K562 (cell line): ENCODE results near the gene ATP5F1D. TPM values are rescaled to one million over a fixed set of nuclear protein-coding genes. Genes with fewer than 3 reads are reported as not detected.

ENCODE experiments used
- ETV5 ChIP-seq: sonication (generic); formaldehyde crosslinking; IDR thresholded peaks from 2 replicates; pipeline ENCODE4 v1.4.0; 2020; ENCODE audit warnings: low read depth, mild to moderate bottlenecking, missing genetic modification reagents
- EWSR1 ChIP-seq: fragments of 450-650 bp; IDR thresholded peaks from 2 replicates; pipeline ENCODE4 v1.6.1; 2018; ENCODE audit warnings: borderline replicate concordance, mild to moderate bottlenecking, low read depth, moderate library complexity; ENCODE audit not compliant: partially characterized antibody
- GTF2F1 ChIP-seq: IDR thresholded peaks from 2 replicates; pipeline ENCODE4 v1.6.1; 2011; ENCODE audit warnings: low read depth, low read length, improper control_type of control experiment
- HDAC8 ChIP-seq: fragments of 450-650 bp; IDR thresholded peaks from 2 replicates; pipeline ENCODE4 v1.6.1; 2016; ENCODE audit warnings: mild to moderate bottlenecking, missing genetic modification characterization, moderate library complexity, missing compliant biosample characterization
- HMG20A ChIP-seq: fragments of 450-650 bp; formaldehyde crosslinking; conservative IDR thresholded peaks from 2 replicates; pipeline ENCODE4 v1.4.0; 2020; ENCODE audit warnings: mild to moderate bottlenecking, mixed read lengths
- MAFF ChIP-seq: IDR thresholded peaks from 2 replicates; pipeline ENCODE4 v1.6.1; 2012; ENCODE audit warnings: low read length, improper control_type of control experiment
- MEIS2 ChIP-seq: fragments of 450-650 bp; IDR thresholded peaks from 2 replicates; pipeline ENCODE4 v1.6.1; 2014; ENCODE audit warnings: mild to moderate bottlenecking; ENCODE audit not compliant: partially characterized antibody
- NR2C1 ChIP-seq, 2 experiments: fragments of 450-650 bp; IDR thresholded peaks; 2 replicates each; pipeline ENCODE4 v1.6.1; 2017; ENCODE audit warnings: mild to moderate bottlenecking in 2 of 2, antibody characterized with exemption in 1 of 2, inconsistent platforms in 1 of 2, missing compliant biosample characterization in 1 of 2, missing genetic modification characterization in 1 of 2
- RBBP5 ChIP-seq: fragments of 200-600 bp; sonication (generic); IDR thresholded peaks from 2 replicates; pipeline ENCODE4 v1.6.1; 2012; ENCODE audit warnings: borderline replicate concordance, mild to moderate bottlenecking, low read length, control low read depth, inconsistent platforms; ENCODE audit not compliant: insufficient read depth, poor library complexity, severe bottlenecking
- SREBF1 ChIP-seq: fragments of 150-350 bp; IDR thresholded peaks from 2 replicates; pipeline ENCODE4 v1.6.1; 2014; ENCODE audit warnings: antibody characterized with exemption, low read depth, low read length, borderline replicate concordance
- TFAP4 ChIP-seq: sonication (generic); formaldehyde crosslinking; IDR thresholded peaks from 2 replicates; pipeline ENCODE4 v1.8.0; 2022; ENCODE audit warnings: missing genetic modification reagents, mild to moderate bottlenecking, moderate library complexity, borderline replicate concordance
- ZBTB11 ChIP-seq, 3 experiments: fragments of 200-800 bp in 1 of 3; fragments of 250-450 bp in 1 of 3; fragments of 450-650 bp in 1 of 3; sonication (Bioruptor Pico) in 1 of 3; sonication (Bioruptor generic) in 1 of 3; formaldehyde crosslinking in 1 of 3; IDR thresholded peaks; 2 replicates each; pipeline versions ENCODE4 v1.6.1 to v1.8.0; 2016 to 2022; ENCODE audit warnings: mild to moderate bottlenecking in 2 of 3, missing genetic modification characterization in 2 of 3, missing compliant biosample characterization in 1 of 3, moderate library complexity in 1 of 3
- ZNF79 ChIP-seq: fragments of 250-450 bp; sonication (Bioruptor Pico); IDR thresholded peaks from 2 replicates; pipeline ENCODE4 v1.4.0; 2020; ENCODE audit warnings: low read depth, mild to moderate bottlenecking, moderate library complexity
- polyA plus RNA-seq, 8 experiments: library from polyadenylated mRNA; depleted of rRNA in 4 of 8; stranded (reverse) in 5 of 8; unstranded in 3 of 8; fragments of >200 nt; fragmentation: Nextera tagmentation in 2 of 8; fragmentation: Illumina TruSeq in 1 of 8; extraction: Ambion mirVana in 2 of 8; extraction: Trizol in 1 of 8; gene quantifications; 2 replicates each; pipeline versions ENCODE4 v1.2.1 to v1.2.3, GENCODE V29; 2011 to 2014; ENCODE audit warnings: inconsistent platforms in 1 of 8, missing spikeins in 1 of 8
- total RNA-seq, 7 experiments: library from RNA; depleted of rRNA in 6 of 7; stranded (reverse); fragments of >200 nt in 6 of 7; fragmentation: Illumina TruSeq in 2 of 7; extraction: Trizol in 2 of 7; gene quantifications; 2 replicates each; pipeline versions ENCODE4 v1.2.1 to v1.2.3, GENCODE V29; 2011 to 2021; ENCODE audit warnings: low replicate concordance in 1 of 7
- TF ChIP-seq, protein P1 (sequence below): fragments of 450-650 bp; IDR thresholded peaks from 2 replicates; pipeline ENCODE4 v1.6.1; 2016; ENCODE audit warnings: mild to moderate bottlenecking
- TF ChIP-seq, protein P2 (sequence below): fragments of 450-650 bp; IDR thresholded peaks from 2 replicates; pipeline ENCODE4 v1.6.1; 2017; ENCODE audit warnings: antibody characterized with exemption, mild to moderate bottlenecking

ATP5F1D gene
- total and polyA plus RNA-seq, 9 of the 15 experiments (the other 6 are each of a cell fraction or from before 2014, with no cell fraction given): 3.9 to 409 (median 36.8) TPM

GRCh38 chr19:1248139-1248785 is 6.7 kb downstream of the ATP5F1D start, which contains the start of gene MIDN (continued):
- TF ChIP-seq EWSR1: no peak
- TF ChIP-seq ETV5 (CRISPR knock-in tag): peak; percentile 88
- peak in 1 of 3 experiments; percentile 77; a peak in 2 of 6 replicates for TF ChIP-seq ZBTB11 (CRISPR knock-in tag; IDR thresholded peaks at IDR 0.05)
- no peak for TF ChIP-seq MAFF
- TF ChIP-seq GTF2F1: peak; percentile 48; the same call in 1 of the 2 replicates
- peak; percentile 84 for TF ChIP-seq TFAP4 (CRISPR knock-in tag)
- no peak for TF ChIP-seq ZNF79
- TF ChIP-seq, protein P1, sequence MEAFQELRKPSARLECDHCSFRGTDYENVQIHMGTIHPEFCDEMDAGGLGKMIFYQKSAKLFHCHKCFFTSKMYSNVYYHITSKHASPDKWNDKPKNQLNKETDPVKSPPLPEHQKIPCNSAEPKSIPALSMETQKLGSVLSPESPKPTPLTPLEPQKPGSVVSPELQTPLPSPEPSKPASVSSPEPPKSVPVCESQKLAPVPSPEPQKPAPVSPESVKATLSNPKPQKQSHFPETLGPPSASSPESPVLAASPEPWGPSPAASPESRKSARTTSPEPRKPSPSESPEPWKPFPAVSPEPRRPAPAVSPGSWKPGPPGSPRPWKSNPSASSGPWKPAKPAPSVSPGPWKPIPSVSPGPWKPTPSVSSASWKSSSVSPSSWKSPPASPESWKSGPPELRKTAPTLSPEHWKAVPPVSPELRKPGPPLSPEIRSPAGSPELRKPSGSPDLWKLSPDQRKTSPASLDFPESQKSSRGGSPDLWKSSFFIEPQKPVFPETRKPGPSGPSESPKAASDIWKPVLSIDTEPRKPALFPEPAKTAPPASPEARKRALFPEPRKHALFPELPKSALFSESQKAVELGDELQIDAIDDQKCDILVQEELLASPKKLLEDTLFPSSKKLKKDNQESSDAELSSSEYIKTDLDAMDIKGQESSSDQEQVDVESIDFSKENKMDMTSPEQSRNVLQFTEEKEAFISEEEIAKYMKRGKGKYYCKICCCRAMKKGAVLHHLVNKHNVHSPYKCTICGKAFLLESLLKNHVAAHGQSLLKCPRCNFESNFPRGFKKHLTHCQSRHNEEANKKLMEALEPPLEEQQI: no peak
- TF ChIP-seq HDAC8 (tag): no peak
- TF ChIP-seq HMG20A (CRISPR knock-in tag): no peak
- peak; percentile 14 for TF ChIP-seq MEIS2
- peak; percentile 81 for TF ChIP-seq RBBP5
- no peak for TF ChIP-seq SREBF1
- no peak for TF ChIP-seq NR2C1 (IDR thresholded peaks at IDR 0.05)
- no peak; the same call in 1 of the 2 replicates for TF ChIP-seq NR2C1 (tag; IDR thresholded peaks at IDR 0.05)
- TF ChIP-seq, protein P2, sequence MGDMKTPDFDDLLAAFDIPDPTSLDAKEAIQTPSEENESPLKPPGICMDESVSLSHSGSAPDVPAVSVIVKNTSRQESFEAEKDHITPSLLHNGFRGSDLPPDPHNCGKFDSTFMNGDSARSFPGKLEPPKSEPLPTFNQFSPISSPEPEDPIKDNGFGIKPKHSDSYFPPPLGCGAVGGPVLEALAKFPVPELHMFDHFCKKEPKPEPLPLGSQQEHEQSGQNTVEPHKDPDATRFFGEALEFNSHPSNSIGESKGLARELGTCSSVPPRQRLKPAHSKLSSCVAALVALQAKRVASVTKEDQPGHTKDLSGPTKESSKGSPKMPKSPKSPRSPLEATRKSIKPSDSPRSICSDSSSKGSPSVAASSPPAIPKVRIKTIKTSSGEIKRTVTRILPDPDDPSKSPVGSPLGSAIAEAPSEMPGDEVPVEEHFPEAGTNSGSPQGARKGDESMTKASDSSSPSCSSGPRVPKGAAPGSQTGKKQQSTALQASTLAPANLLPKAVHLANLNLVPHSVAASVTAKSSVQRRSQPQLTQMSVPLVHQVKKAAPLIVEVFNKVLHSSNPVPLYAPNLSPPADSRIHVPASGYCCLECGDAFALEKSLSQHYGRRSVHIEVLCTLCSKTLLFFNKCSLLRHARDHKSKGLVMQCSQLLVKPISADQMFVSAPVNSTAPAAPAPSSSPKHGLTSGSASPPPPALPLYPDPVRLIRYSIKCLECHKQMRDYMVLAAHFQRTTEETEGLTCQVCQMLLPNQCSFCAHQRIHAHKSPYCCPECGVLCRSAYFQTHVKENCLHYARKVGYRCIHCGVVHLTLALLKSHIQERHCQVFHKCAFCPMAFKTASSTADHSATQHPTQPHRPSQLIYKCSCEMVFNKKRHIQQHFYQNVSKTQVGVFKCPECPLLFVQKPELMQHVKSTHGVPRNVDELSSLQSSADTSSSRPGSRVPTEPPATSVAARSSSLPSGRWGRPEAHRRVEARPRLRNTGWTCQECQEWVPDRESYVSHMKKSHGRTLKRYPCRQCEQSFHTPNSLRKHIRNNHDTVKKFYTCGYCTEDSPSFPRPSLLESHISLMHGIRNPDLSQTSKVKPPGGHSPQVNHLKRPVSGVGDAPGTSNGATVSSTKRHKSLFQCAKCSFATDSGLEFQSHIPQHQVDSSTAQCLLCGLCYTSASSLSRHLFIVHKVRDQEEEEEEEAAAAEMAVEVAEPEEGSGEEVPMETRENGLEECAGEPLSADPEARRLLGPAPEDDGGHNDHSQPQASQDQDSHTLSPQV: peak; percentile 67
